GM19025 (cell line): ENCODE results near the gene FAM50A.

ENCODE experiments used
- ATAC-seq: cut with Tn5 transposase; IDR thresholded peaks from one replicate; pipeline ENCODE4 v1.9.1; 2021; ENCODE audit warnings: mild to moderate bottlenecking, low read depth, moderate library complexity; ENCODE audit not compliant: unreplicated experiment

FAM50A gene

GRCh38 chrX:154437971-154438893, 5.7 kb upstream of the FAM50A start:
- ATAC-seq: no peak

DNA sequence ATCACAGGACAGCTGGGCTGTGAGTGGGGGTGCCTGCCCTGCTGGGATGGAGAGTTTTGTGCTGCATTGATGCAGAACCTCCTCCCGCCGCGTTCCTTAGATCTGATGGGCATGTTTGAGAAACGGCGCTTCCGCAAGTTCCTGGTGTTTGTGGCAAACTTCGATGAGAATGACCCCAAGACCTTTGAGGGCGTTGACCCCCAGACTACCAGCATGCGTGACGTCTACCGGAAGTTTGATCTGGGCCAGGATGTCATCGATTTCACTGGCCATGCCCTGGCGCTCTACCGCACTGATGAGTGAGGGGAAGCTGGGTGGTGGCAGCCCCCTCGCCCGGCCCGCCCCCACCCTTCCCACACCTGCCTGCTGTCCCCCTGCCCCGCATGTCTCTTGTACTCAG, 4.1 kb upstream of the FAM50A start:
- no peak for ATAC-seq

DNA sequence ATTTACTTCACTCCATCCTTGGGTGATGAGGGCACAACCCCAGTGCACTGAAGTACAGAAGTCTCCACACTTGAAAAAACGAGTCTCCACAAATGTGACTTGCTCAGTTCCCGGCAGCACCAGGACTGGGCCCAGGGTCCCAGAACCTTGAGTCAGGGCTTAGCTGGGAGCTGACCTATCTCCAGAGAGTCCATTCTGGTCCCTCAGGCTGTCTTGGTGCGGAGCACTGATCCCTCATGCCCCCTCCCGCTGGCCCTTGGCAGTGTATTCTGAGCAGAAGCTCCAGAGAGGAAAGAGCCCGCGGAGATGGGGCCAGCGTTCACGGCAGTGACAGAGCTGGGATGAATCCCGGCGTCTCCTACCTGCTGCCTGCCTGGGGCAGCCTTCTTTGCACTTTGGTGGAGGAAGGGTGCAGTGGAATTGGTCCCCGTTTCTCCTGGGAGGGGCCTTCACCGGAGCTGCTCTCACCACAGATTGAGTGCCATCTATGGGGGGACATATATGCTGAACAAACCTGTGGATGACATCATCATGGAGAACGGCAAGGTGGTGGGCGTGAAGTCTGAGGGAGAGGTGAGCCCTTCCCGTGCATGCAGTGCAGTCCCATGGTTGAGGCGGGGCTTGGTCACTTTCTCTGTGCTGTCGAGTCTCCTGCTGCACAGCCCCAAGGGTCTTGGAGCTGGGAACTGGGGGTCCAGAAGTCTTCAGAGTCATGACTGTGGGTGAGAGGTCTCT, 3.2 kb upstream of the FAM50A start:
- ATAC-seq: no peak

DNA sequence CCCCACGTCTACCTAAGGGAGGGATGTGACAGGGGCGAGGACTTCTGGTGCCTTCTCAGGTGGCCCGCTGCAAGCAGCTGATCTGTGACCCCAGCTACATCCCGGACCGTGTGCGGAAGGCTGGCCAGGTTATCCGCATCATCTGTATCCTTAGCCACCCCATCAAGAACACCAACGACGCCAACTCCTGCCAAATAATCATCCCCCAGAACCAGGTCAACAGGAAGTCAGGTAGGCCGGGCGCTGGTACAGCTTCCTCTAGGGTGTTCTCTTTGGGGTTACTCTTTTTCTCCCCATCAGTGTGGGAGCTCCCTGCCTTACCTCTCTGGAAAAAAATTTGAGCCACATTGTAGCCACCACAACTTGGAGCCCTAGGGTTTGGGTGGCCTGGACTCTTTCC, 2.4 kb upstream of the FAM50A start:
- no peak for ATAC-seq

- ATAC-seq: no peak
These were observed 1.8 kb upstream of the FAM50A start for GRCh38 chrX:154441984-154442707.

DNA sequence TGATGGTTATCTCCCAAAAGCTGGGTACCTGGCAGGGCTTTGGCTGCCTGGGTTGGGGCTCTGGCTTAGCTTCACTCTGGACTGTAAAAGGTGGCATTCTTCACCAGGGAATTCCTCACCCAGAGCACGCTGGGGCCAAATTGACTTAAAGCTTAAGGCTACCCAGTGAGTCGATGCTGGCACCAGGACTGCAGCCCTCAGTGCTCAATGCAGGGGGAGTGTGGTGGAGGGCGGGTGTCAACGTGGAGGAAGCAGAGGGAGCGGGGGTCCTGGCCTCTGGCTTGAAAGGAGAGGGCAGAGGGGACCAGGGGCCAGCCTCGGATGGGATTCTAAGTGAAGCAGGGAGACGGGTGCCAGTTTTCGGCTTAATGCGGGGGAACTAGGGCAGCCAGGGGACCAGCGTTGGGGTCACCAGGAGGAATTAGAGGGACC, 446 bp upstream of the FAM50A start:
- ATAC-seq: no peak

GRCh38 chrX:154444755-154445246, 860 bp downstream of the FAM50A start:
- no peak for ATAC-seq

DNA sequence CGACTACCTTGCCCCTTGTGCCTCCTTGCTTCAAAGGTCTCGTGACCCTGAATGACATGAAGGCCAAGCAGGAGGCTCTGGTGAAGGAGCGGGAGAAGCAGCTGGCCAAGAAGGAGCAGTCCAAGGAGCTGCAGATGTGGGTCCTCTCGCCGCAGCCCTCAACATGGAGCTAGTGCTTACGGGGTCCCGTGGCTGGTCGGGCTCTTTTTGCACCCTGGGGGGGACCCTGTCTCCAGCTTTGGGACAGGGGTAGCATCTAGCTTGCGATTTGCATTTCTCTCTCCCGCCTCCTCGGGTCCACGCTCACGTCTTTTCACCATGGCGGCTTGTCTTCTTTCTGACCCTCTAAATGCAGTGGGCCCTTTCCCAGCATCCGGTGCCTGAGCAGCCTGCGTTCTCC, 1.8 kb downstream of the FAM50A start:
- ATAC-seq: no peak

DNA sequence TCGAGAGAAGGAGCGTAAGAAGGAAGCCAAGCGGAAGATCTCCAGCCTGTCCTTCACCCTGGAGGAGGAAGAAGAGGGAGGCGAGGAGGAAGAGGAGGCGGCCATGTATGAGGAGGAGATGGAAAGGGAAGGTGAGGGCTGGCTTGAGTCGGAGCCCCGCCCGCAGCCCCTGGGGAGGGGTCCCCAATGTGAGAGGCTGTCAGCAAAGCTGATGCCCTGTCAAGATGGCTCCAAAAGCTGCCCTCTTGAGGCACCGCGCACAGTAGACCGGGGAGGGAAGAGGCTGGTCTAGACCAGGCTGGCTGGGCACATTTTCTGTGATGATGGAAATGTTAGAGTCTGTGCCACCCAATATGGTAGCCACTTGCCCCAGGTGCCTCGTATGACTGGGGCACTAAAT, 2.5 kb downstream of the FAM50A start:
- no peak for ATAC-seq

GRCh38 chrX:154448484-154448883, 4.5 kb downstream of the FAM50A start:
- no peak for ATAC-seq

GRCh38 chrX:154449618-154450017, 5.7 kb downstream of the FAM50A start:
- no peak for ATAC-seq

- ATAC-seq: no peak
These were observed 6.4 kb downstream of the FAM50A start for GRCh38 chrX:154450312-154450711.

- no peak for ATAC-seq
These were observed 8.9 kb downstream of the FAM50A start for GRCh38 chrX:154452823-154453222.

DNA sequence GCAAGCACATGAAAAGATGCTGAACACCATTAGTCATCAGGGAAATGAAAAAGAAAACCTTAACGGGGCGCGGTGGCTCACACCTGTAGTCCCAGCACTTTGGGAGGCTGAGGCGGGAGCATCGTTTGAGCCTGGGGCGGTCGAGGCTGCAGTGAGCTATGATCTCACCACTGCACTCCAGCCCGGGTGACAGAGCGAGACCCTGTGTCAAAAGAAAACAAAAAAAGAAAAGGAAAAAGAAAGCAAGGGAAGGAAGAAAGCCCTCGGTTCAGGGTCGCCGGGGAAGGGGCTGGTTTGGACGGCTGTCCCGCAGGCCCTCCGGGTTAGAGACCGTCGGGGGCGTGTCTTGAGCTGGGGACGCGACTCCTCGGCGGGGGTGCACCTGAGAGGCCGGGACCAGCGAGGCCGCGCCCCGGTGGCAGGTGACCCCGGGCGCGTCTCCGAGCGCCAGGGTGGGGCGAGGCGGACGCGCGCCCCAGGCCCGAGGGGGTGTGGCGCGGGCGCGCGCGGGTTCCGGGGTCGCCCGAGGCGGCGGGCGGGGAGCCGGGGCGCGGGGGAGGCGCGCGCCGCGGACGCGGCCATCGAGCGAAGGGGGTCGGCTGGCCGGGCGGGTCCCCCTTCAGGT, 13.7 kb downstream of the FAM50A start:
- ATAC-seq: peak; percentile 56

- peak; percentile 68 for ATAC-seq
These were observed 14.4 kb downstream of the FAM50A start, which contains the start of gene PLXNA3 for GRCh38 chrX:154458116-154458953. TSS of gene PLXNA3 (plus strand) at chrX:154458281. CDS start at chrX:154460184, 1,903 bp downstream.

- ATAC-seq: no peak
These were observed 15.2 kb downstream of the FAM50A start for GRCh38 chrX:154458954-154459778.

- ATAC-seq: no peak
These were observed 15.9 kb downstream of the FAM50A start for GRCh38 chrX:154459832-154460231.

GRCh38 chrX:154460326-154460725, 16.4 kb downstream of the FAM50A start:
- ATAC-seq: no peak

DNA sequence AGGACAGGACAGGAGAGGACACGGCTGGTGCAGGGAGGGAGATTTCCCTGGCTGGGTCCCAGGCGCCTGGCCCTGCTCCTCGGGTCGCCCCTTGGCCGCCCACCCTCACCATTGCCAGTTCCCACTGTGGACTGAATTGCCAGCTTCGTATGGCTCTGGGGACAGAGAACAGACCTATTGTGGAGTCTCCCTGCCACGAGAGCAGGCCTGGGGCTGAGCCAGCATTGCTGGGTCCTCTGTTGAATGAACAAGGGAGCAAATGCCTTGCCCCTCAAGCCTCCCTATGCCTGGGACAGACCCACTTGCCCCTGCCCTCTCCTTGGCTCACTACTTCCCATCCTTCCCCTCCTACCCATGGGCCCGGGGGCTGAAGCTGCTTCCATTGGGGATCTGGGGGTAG, 18.5 kb downstream of the FAM50A start:
- ATAC-seq: no peak
